NB4 (cell line): ENCODE data around the gene KRT13.
A peak's percentile ranks its signal among the peaks of the same experiment; 100 is the strongest.

ENCODE experiments used
- DNase-seq: peaks from one replicate; pipeline ENCODE4 v3.0.0; 2010; ENCODE audit warnings: low read depth
- H3K4me3 ChIP-seq: one replicate; pipeline ENCODE4 v1.5.1; 2011; ENCODE audit warnings: mild to moderate bottlenecking, low read depth, low read length, moderate library complexity
- MYC ChIP-seq: IDR thresholded peaks from 2 replicates; pipeline ENCODE4 v1.6.1; 2011; ENCODE audit warnings: low read depth, low read length
- POLR2A ChIP-seq: IDR thresholded peaks from 2 replicates; pipeline ENCODE4 v1.6.1; 2011; ENCODE audit warnings: mild to moderate bottlenecking; ENCODE audit not compliant: insufficient read length; ENCODE audit errors: extremely low read depth
- TF ChIP-seq, protein P1 (sequence below): IDR thresholded peaks from 2 replicates; pipeline ENCODE4 v1.6.1; 2011; ENCODE audit warnings: low read depth, low read length
- TF ChIP-seq, protein P2 (sequence below): IDR thresholded peaks from one replicate; pipeline ENCODE4 v1.5.1; 2012; ENCODE audit warnings: low read depth, low read length

KRT13 gene

DNA sequence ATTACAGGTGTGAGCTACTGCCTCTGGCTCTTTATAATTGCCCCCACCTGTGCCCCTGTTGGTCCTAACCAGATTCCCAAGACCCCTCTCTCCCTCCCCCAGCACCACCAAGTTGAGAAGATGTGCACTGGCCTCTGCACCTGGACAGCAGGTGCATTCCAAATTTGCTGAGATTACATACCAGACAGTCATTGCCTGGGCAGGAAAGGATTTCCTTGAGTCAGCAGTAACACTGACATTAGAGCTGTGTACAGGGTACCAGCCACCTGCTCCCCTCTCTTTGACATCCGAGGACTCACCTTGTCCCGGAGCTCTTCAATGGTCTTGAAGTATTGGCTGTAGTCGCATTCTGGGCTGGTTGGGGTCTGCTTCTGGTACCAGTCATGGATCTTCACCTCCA, 12.6 kb upstream of the KRT13 start:
- no peak for DNase-seq
- no peak overlapping the region for H3K4me3 ChIP-seq

DNA sequence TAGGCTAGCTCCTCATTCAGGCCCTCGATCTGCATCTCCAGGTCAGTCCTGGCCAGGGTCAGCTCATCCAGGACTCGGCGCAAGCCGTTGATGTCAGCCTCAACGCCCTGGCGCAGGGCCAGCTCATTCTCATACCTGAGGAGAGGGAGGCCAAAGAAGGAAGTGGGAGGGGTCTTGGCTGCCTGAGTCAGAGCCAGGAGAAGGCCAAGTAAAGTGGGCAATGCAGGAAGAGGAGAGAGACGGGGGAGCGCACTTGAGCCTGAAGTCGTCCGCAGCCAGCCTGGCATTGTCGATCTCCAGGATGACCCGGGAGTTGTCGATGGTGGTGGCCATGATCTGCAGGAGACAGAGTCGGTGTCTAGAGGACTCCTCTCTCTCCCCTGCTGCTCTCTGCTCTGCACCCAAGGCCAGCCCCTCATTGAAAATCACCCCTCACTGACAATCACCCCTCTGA, 11.4 kb upstream of the KRT13 start:
- TF ChIP-seq, protein P1, sequence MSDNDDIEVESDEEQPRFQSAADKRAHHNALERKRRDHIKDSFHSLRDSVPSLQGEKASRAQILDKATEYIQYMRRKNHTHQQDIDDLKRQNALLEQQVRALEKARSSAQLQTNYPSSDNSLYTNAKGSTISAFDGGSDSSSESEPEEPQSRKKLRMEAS = no peak
- TF ChIP-seq POLR2A = no peak
- TF ChIP-seq, protein P2, sequence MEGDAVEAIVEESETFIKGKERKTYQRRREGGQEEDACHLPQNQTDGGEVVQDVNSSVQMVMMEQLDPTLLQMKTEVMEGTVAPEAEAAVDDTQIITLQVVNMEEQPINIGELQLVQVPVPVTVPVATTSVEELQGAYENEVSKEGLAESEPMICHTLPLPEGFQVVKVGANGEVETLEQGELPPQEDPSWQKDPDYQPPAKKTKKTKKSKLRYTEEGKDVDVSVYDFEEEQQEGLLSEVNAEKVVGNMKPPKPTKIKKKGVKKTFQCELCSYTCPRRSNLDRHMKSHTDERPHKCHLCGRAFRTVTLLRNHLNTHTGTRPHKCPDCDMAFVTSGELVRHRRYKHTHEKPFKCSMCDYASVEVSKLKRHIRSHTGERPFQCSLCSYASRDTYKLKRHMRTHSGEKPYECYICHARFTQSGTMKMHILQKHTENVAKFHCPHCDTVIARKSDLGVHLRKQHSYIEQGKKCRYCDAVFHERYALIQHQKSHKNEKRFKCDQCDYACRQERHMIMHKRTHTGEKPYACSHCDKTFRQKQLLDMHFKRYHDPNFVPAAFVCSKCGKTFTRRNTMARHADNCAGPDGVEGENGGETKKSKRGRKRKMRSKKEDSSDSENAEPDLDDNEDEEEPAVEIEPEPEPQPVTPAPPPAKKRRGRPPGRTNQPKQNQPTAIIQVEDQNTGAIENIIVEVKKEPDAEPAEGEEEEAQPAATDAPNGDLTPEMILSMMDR = no peak
- no peak for TF ChIP-seq MYC
- DNase-seq = no peak
- no peak overlapping the region for H3K4me3 ChIP-seq

More for the DNA sequence above, 12.6 kb upstream of the KRT13 start:
- TF ChIP-seq POLR2A = no peak
- TF ChIP-seq, protein P2 = no peak

DNA sequence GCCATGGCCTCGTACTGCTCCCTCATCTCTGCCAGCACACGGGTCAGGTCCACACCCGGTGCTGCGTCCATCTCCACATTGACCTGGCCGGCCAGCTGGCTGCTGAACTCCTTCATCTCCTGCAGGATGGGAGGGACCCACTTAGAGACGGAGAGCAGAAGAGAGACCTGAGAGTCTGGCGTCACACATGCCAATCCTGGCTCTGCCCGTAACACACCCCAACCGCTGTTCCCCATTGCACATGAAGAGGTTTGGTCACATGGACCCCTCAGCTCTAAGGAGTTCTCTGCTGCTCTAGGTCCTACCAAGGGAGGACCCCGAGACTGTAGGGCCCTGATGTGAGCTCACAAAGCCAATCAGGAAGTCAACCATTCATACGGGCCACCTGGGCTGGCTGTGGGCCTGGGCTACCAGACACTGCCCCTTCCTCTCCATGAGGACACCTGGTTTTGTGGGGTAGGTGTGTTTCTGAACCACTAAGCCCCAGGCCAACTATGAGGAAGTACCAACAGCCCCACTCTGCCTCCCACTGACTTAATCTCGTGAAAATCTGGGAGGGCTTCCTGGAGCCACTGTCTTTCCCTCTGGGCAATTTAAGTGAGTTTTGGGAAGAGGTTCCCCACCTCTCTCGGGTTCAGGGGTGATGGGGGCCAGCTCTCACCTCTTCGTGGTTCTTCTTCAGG, 10.9 kb upstream of the KRT13 start:
- TF ChIP-seq POLR2A (no peak), MYC (no peak)
- TF ChIP-seq, protein P1 = no peak
- TF ChIP-seq, protein P2 = no peak
- no peak overlapping the region for H3K4me3 ChIP-seq
- DNase-seq = no peak

DNA sequence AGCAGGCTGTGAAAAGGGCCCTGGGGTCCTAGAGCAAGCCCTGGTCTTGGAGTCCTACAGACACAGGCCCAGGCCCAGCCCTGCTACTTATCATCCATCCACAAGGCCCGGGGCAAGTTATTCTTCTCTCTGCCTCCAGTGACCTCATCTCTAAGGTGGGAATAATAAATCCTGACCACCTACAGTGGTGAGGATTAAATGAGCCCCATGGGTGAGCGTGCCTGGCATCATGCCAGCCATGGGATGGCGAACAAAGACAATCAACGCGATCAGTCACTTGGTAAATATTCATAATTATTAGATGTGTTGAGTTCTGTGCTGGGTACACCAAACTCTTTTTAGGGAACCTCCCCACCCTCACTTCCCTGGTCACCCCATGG, 7.7 kb upstream of the KRT13 start:
- H3K4me3 ChIP-seq = no peak overlapping the region
- DNase-seq = no peak
- TF ChIP-seq, protein P2 = no peak
- TF ChIP-seq, protein P1 = no peak
- TF ChIP-seq POLR2A (no peak), MYC (no peak)

DNA sequence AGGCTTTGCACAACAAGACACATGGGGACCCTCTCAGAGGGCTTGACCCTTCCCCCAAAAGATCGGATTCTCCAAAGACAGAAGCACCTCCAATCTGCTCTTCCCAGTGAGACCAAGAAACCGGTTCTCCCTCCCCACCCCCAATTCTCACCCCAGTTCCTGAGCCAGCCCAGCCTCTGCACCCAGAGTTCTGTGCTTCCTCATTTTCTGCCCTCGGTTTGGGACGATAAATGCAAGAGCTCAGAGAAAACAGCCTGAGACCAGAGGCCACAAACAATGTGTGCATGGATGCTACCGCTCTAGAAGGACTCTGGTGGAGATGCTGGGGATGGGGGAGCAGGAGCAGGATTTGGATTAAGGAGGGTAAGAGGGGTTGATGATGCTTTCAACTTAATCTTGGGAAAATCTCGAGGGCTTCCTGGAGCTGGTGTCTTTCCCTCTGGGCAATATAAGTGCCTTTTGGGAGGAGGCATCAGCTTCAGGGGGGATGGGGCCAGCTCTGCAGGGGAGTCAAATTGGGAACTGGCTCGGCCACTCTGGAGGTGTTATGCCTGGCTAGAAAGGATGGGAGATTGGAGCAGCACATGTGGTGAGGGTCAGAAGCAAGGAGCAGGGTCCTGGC, 7.2 kb upstream of the KRT13 start:
- no peak overlapping the region for H3K4me3 ChIP-seq
- TF ChIP-seq, protein P2 = no peak
- TF ChIP-seq, protein P1 = no peak
- TF ChIP-seq POLR2A = no peak
- no peak for TF ChIP-seq MYC
- DNase-seq = peak; percentile 15
